SK-N-SH (cell line): Measurements from ENCODE around the gene POLD2.

ENCODE experiments used
- CHD2 ChIP-seq: fragments of 150-350 bp; IDR thresholded peaks from 2 replicates; pipeline ENCODE4 v1.6.1; 2018; ENCODE audit warnings: low read length; ENCODE audit not compliant: partially characterized antibody
- CTCF ChIP-seq: fragments of 200-600 bp; sonication (generic); IDR thresholded peaks from 2 replicates; pipeline ENCODE4 v1.6.1; 2017; ENCODE audit warnings: antibody characterized with exemption, mild to moderate bottlenecking, moderate library complexity
- ELF1 ChIP-seq: IDR thresholded peaks from 2 replicates; pipeline ENCODE4 v1.4.0; 2012
- EP300 ChIP-seq, 2 experiments: IDR thresholded peaks; 2 replicates each; pipeline versions ENCODE4 v1.4.0 to v1.6.1; 2012; ENCODE audit warnings: borderline replicate concordance in 1 of 2, low read depth in 1 of 2, low read length in 1 of 2
- EZH2phosphoT487 ChIP-seq: fragments of 200-600 bp; sonication (generic); IDR thresholded peaks from 2 replicates; pipeline ENCODE4 v1.6.1; 2017; ENCODE audit warnings: low read depth, mixed run types, mild to moderate bottlenecking, antibody characterized with exemption, moderate library complexity, borderline replicate concordance
- RAD21 ChIP-seq: IDR thresholded peaks from 2 replicates; pipeline ENCODE4 v1.6.1; 2012; ENCODE audit warnings: mild to moderate bottlenecking, low read length
- RFX5 ChIP-seq: IDR thresholded peaks from 2 replicates; pipeline ENCODE4 v1.6.1; 2012; ENCODE audit warnings: mild to moderate bottlenecking, improper control_type of control experiment, low read length
- SMC3 ChIP-seq: IDR thresholded peaks from 2 replicates; pipeline ENCODE4 v1.6.1; 2012; ENCODE audit warnings: low read depth, low read length, improper control_type of control experiment
- TAF1 ChIP-seq: IDR thresholded peaks from 2 replicates; pipeline ENCODE4 v1.6.1; 2012; ENCODE audit warnings: low read depth, mild to moderate bottlenecking, low read length, moderate library complexity, borderline replicate concordance

- TF ChIP-seq CTCF (no peak), EZH2phosphoT487 (no peak), TAF1 (no peak), ELF1 (no peak), RFX5 (no peak), CHD2 (no peak), EP300 (IDR thresholded peaks at IDR 0.05; ENCODE audit: borderline replicate concordance in 1 of 2, low read depth in 1 of 2, low read length in 1 of 2) (no peak), RAD21 (no peak), SMC3 (no peak)
Measured at GRCh38 chr7:44158096-44158872, 34.9 kb upstream of the POLD2 start.
